Thyroid gland (tissue), 4 donors: ENCODE data around the gene NR2C2. TPM values are rescaled to one million over a fixed set of nuclear protein-coding genes. Genes with fewer than 3 reads are reported as not detected.
A peak's percentile ranks its signal among the peaks of the same experiment; 100 is the strongest.

Source experiments
- DNase-seq, 2 donors: peaks; one replicate each; pipeline ENCODE4 v3.0.0-alpha.2; 2019
- H3K27ac ChIP-seq, 3 donors: fragments of 200-600 bp; sonication (generic); 1 replicate in 2 of 3; 2 replicates in 1 of 3; pipeline ENCODE4 v1.5.1; 2016 to 2019; ENCODE audit warnings: mild to moderate bottlenecking in 1 of 3, moderate library complexity in 1 of 3
- H3K27me3 ChIP-seq: fragments of 200-600 bp; sonication (generic); one replicate; pipeline ENCODE4 v1.5.1; 2019
- H3K36me3 ChIP-seq, 2 donors: fragments of 200-600 bp; sonication (generic); one replicate each; pipeline ENCODE4 v1.5.1; 2016 to 2019
- H3K4me1 ChIP-seq, 2 donors: fragments of 200-600 bp; sonication (generic); one replicate each; pipeline ENCODE4 v1.5.1; 2017 to 2019
- H3K4me3 ChIP-seq, 3 donors: fragments of 200-600 bp; sonication (generic); replicated peaks in 1 of 3; 1 replicate in 2 of 3; 2 replicates in 1 of 3; pipeline ENCODE4 v1.5.1; 2016; ENCODE audit warnings: mild to moderate bottlenecking in 1 of 3
- H3K9me3 ChIP-seq: fragments of 200-600 bp; sonication (generic); one replicate; pipeline ENCODE4 v1.5.1; 2017
- POLR2A ChIP-seq, 2 donors: fragments of 450-650 bp; IDR thresholded peaks; one replicate each; pipeline ENCODE4 v1.6.1; 2017; ENCODE audit warnings: antibody characterized with exemption in 2 of 2, mild to moderate bottlenecking in 2 of 2, moderate library complexity in 1 of 2
- WGBS, 2 donors: methylation state at CpG; one replicate each; pipeline ENCODE4 v1.1.5; 2017; 5-methylcytosine and 5-hydroxymethylcytosine counted together
- intact Hi-C: fragments of 100-400 bp; cut with DNase I; formaldehyde crosslinking; loops from one replicate; pipeline ENCODE4 v1.15.1; 2023
- total RNA-seq, 4 donors: library from RNA; depleted of rRNA; stranded (reverse); fragments of >200 nt; gene quantifications; one replicate each; pipeline ENCODE4 v1.2.3, GENCODE V29; 2016
- TF ChIP-seq, protein P1 (sequence below), 6 experiments: fragments of 200-600 bp in 3 of 6; fragments of 450-650 bp in 3 of 6; sonication (generic) in 3 of 6; IDR thresholded peaks; one replicate each; pipeline ENCODE4 v1.5.1; 2016 to 2019; ENCODE audit warnings: antibody characterized with exemption in 6 of 6, mild to moderate bottlenecking in 2 of 6, inconsistent platforms in 1 of 6, moderate library complexity in 1 of 6

Gene NR2C2
- total RNA-seq, 4 donors from 2014 or later: 55.1 to 97.8 (median 60.0) TPM

- Histone ChIP-seq H3K4me3 (no peak overlapping the region), H3K4me1 (peaks cover 8 to 12% of the 10 kb centered on the region in 2 donors), H3K27me3 (no peaks in the 10 kb centered on the region), H3K36me3 (peaks cover 19 to 22% of the 10 kb centered on the region in 2 donors), H3K27ac (no peak overlapping the region), H3K9me3 (no peaks in the 10 kb centered on the region)
- WGBS, 2 donors: 100% methylated on average over 1 of the region's 1 CpG
- TF ChIP-seq, protein P1, sequence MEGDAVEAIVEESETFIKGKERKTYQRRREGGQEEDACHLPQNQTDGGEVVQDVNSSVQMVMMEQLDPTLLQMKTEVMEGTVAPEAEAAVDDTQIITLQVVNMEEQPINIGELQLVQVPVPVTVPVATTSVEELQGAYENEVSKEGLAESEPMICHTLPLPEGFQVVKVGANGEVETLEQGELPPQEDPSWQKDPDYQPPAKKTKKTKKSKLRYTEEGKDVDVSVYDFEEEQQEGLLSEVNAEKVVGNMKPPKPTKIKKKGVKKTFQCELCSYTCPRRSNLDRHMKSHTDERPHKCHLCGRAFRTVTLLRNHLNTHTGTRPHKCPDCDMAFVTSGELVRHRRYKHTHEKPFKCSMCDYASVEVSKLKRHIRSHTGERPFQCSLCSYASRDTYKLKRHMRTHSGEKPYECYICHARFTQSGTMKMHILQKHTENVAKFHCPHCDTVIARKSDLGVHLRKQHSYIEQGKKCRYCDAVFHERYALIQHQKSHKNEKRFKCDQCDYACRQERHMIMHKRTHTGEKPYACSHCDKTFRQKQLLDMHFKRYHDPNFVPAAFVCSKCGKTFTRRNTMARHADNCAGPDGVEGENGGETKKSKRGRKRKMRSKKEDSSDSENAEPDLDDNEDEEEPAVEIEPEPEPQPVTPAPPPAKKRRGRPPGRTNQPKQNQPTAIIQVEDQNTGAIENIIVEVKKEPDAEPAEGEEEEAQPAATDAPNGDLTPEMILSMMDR (IDR thresholded peaks at IDR 0.05): no peak
- no peak for TF ChIP-seq POLR2A (IDR thresholded peaks at IDR 0.05)
- DNase-seq: no peak
- intact Hi-C loops: no loop called here
Measured at GRCh38 chr3:14941871-14942270, 5.5 kb upstream of the NR2C2 start.

- no peaks in the 10 kb centered on the region for H3K27me3 ChIP-seq
- peaks cover 19 to 22% of the 10 kb centered on the region in 2 donors for H3K36me3 ChIP-seq
- no peak overlapping the region for H3K4me3 ChIP-seq
- no peak overlapping the region for H3K27ac ChIP-seq
- intact Hi-C loops: no loop called here
- H3K4me1 ChIP-seq: peaks cover 8 to 12% of the 10 kb centered on the region in 2 donors
- no peak for TF ChIP-seq POLR2A (IDR thresholded peaks at IDR 0.05)
- TF ChIP-seq, protein P1 (IDR thresholded peaks at IDR 0.05): no peak
- DNase-seq: no peak
- H3K9me3 ChIP-seq: no peaks in the 10 kb centered on the region
Measured at GRCh38 chr3:14943042-14943441, 4.3 kb upstream of the NR2C2 start.

DNA sequence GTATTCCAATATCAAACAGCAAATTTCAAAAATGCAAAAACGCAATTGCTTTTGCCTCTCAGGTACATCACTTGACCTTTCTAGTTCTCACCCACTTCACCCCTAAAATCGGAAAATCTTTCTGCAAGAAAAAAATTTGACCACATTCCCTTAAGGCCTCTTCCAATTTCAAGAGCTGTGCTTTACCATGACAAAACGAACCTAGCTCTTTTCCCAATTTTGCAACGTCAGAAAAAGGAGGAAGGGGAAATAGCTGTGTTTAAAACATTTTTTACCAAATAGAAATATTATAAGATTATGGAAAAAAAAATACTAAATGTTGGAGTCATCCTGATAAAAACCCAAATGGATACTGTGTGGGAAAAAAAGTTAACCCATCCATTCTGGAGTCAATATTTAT lies 1.1 kb upstream of the NR2C2 start:
- Histone ChIP-seq H3K27ac (peak overlapping the region in 2 of 3 donors; percentile 97 to 100), H3K27me3 (no peaks in the 10 kb centered on the region), H3K4me3 (peak overlapping the region in 1 of 3 donors; percentile 97), H3K9me3 (no peaks in the 10 kb centered on the region), H3K36me3 (peaks cover 19 to 22% of the 10 kb centered on the region in 2 donors), H3K4me1 (peaks cover 18% of the 10 kb centered on the region in 2 donors)
- intact Hi-C loops: no loop called here
- no peak for TF ChIP-seq POLR2A (IDR thresholded peaks at IDR 0.05)
- TF ChIP-seq, protein P1 (IDR thresholded peaks at IDR 0.05): no peak
- WGBS, 2 donors: 16 to 17% methylated on average over 4 of the region's 4 CpGs
- DNase-seq: no peak

GRCh38 chr3:14946739-14947099 lies 664 bp upstream of the NR2C2 start:
- peaks cover 18% of the 10 kb centered on the region in 2 donors for H3K4me1 ChIP-seq
- intact Hi-C loops: no loop called here
- 0 to 1% methylated on average over 8 of the region's 8 CpGs for WGBS, 2 donors

DNA sequence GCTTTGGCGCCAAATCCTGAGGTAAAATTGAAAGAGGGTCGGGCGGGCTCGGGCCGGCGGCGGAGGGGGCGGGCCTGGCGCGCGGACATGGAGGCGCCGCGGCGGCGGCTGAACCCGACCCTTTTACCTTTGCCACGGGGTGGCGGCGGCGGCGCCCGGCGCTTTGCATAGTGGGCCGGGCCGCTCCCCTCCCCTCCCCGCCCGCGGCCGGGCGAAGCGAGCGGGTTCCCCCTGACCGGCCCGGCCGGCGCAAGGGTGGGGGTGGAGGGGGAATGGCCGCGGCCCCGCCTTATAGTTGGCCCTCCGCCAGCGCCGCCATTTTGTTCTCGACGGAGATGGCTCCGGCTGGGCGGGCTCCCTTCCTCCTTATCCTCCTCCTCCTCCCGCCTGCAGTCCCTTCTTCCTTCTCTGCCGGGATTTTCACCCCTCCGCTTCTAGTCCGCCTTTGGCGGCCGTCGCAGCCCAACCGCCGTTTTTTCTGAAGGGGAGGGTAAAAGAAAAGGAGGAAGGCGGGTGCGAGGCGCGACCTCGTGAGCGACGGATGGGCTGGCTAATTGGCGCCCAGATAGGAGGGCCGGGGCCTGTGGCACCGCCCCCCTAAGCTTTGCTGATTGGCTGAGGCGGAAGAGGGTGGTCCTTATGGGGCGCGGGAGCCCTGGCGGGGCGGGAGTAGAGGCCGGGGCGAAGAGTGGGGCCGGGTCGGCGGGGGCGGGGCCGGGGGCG lies 664 bp downstream of the NR2C2 start:
- H3K27ac ChIP-seq: peak overlapping the region; percentile 97 to 100 (median 97)
- H3K4me1 ChIP-seq: peaks cover 18% of the 10 kb centered on the region in 2 donors
- H3K27me3 ChIP-seq: no peaks in the 10 kb centered on the region
- H3K4me3 ChIP-seq: peak overlapping the region; percentile 53 to 97 (median 66)
- TF ChIP-seq, protein P1 (IDR thresholded peaks at IDR 0.05): peak in 1 of 6 experiments; percentile 13
- TF ChIP-seq POLR2A (IDR thresholded peaks at IDR 0.05): no peak
- intact Hi-C loops: no loop called here
- peak; percentile 96 to 97 for DNase-seq
- 1% methylated on average over 42 to 51 of the region's 79 CpGs for WGBS, 2 donors
- H3K36me3 ChIP-seq: peaks cover 19 to 22% of the 10 kb centered on the region in 2 donors
- H3K9me3 ChIP-seq: no peaks in the 10 kb centered on the region

More at GRCh38 chr3:14946739-14947099, 664 bp upstream of the NR2C2 start:
- H3K36me3 ChIP-seq: peaks cover 19 to 22% of the 10 kb centered on the region in 2 donors
- TF ChIP-seq, protein P1 (IDR thresholded peaks at IDR 0.05): no peak
- no peak for TF ChIP-seq POLR2A (IDR thresholded peaks at IDR 0.05)
- DNase-seq: no peak
- H3K27ac ChIP-seq: peak overlapping the region; percentile 97 to 100 (median 97)
- no peaks in the 10 kb centered on the region for H3K27me3 ChIP-seq
- no peaks in the 10 kb centered on the region for H3K9me3 ChIP-seq
- peak overlapping the region; percentile 53 to 97 (median 66) for H3K4me3 ChIP-seq
